HEK293 (cell line): Measurements from ENCODE around the gene C2orf42.

Experiments used
- CTCF ChIA-PET: fragments of 350-600 bp; formaldehyde crosslinking; extraction: SDS; loops from one replicate; lab custom pipeline; 2021; ENCODE audit warnings: antibody characterized with exemption; lab: Yijun Ruan, JAX
- POLR2A ChIA-PET: fragments of 300-600 bp; formaldehyde crosslinking; extraction: SDS; loops from one replicate; lab custom pipeline; 2020; ENCODE audit warnings: antibody characterized with exemption, inconsistent platforms; lab: Yijun Ruan, JAX
- H3K27ac ChIP-seq: fragments of 200-500 bp; sonication (Bioruptor generic); 2 replicates; pipeline ENCODE4 v1.5.1; 2014; ENCODE audit warnings: low read depth, low read length, control low read depth, inconsistent platforms; ENCODE audit errors: extremely low read depth
- H3K36me3 ChIP-seq, 2 experiments: fragments of 200-500 bp in 1 of 2; sonication (Bioruptor generic) in 1 of 2; 1 replicate in 1 of 2; 2 replicates in 1 of 2; pipeline ENCODE4 v1.5.1; 2014 to 2017; ENCODE audit warnings: inconsistent platforms in 2 of 2, low read length in 2 of 2; ENCODE audit not compliant: control insufficient read depth in 2 of 2, insufficient read depth in 1 of 2
- H3K4me1 ChIP-seq: fragments of 200-500 bp; sonication (Bioruptor generic); 2 replicates; pipeline ENCODE4 v1.5.1; 2014; ENCODE audit warnings: mild to moderate bottlenecking, low read length, inconsistent platforms; ENCODE audit not compliant: control insufficient read depth, insufficient read depth
- H3K4me3 ChIP-seq: 2 replicates; pipeline ENCODE4 v1.5.1; 2011; ENCODE audit warnings: low read depth, mild to moderate bottlenecking, control low read depth, low read length, moderate library complexity
- H3K9me3 ChIP-seq: fragments of 200-500 bp; sonication (Bioruptor generic); 2 replicates; pipeline ENCODE4 v1.5.1; 2014; ENCODE audit warnings: low read depth, low read length, inconsistent platforms; ENCODE audit not compliant: control insufficient read depth, insufficient read depth
- ELK4 ChIP-seq: IDR thresholded peaks from 2 replicates; pipeline ENCODE4 v1.6.1; 2011; ENCODE audit warnings: mild to moderate bottlenecking, low read depth, low read length, borderline replicate concordance
- HOXD13 ChIP-seq: sonication (generic); formaldehyde crosslinking; IDR thresholded peaks from 2 replicates; pipeline ENCODE4 v1.8.0; 2022; ENCODE audit warnings: missing genetic modification reagents, borderline replicate concordance
- KLF16 ChIP-seq: fragments of 450-650 bp; formaldehyde crosslinking; IDR thresholded peaks from 2 replicates; pipeline ENCODE4 v1.5.1; 2017; ENCODE audit warnings: missing biosample characterization, missing genetic modification characterization
- MZF1 ChIP-seq: fragments of 450-650 bp; formaldehyde crosslinking; IDR thresholded peaks from 2 replicates; pipeline ENCODE4 v1.5.1; 2017; ENCODE audit warnings: missing biosample characterization, missing genetic modification characterization, borderline replicate concordance
- SETDB1 ChIP-seq: IDR thresholded peaks from one replicate; pipeline ENCODE4 v1.6.1; 2017; ENCODE audit warnings: mild to moderate bottlenecking, low read length, moderate library complexity, mixed read lengths; ENCODE audit not compliant: insufficient read length
- ZBTB1 ChIP-seq: fragments of 450-650 bp; formaldehyde crosslinking; IDR thresholded peaks from 2 replicates; pipeline ENCODE4 v1.5.1; 2016; ENCODE audit warnings: missing biosample characterization, missing genetic modification characterization
- ZBTB10 ChIP-seq: fragments of 450-650 bp; formaldehyde crosslinking; IDR thresholded peaks from 2 replicates; pipeline ENCODE4 v1.5.1; 2016; ENCODE audit warnings: missing biosample characterization, missing genetic modification characterization
- ZEB2 ChIP-seq: fragments of 450-650 bp; formaldehyde crosslinking; IDR thresholded peaks from 2 replicates; pipeline ENCODE4 v1.5.1; 2016; ENCODE audit warnings: missing biosample characterization, missing genetic modification characterization
- ZNF175 ChIP-seq: fragments of 450-650 bp; formaldehyde crosslinking; IDR thresholded peaks from 2 replicates; pipeline ENCODE4 v1.5.1; 2016; ENCODE audit warnings: missing biosample characterization, missing genetic modification characterization
- ZNF19 ChIP-seq: fragments of 450-650 bp; formaldehyde crosslinking; IDR thresholded peaks from 2 replicates; pipeline ENCODE4; 2016; ENCODE audit warnings: missing biosample characterization, missing genetic modification characterization, low read depth
- ZNF366 ChIP-seq: fragments of 450-650 bp; formaldehyde crosslinking; conservative IDR thresholded peaks from 2 replicates; pipeline ENCODE4 v1.5.1; 2016; ENCODE audit warnings: missing biosample characterization, missing genetic modification characterization
- ZNF394 ChIP-seq: fragments of 450-650 bp; formaldehyde crosslinking; IDR thresholded peaks from 2 replicates; pipeline ENCODE4 v1.5.1; 2016; ENCODE audit warnings: missing biosample characterization, missing genetic modification characterization, mild to moderate bottlenecking, moderate library complexity, borderline replicate concordance
- ZNF449 ChIP-seq: fragments of 450-650 bp; formaldehyde crosslinking; IDR thresholded peaks from 2 replicates; pipeline ENCODE4 v1.5.1; 2017; ENCODE audit warnings: missing biosample characterization, mild to moderate bottlenecking, missing genetic modification characterization, moderate library complexity
- ZNF48 ChIP-seq: fragments of 450-650 bp; formaldehyde crosslinking; IDR thresholded peaks from 2 replicates; pipeline ENCODE4 v1.5.1; 2016; ENCODE audit warnings: missing biosample characterization, missing genetic modification characterization
- ZNF513 ChIP-seq: fragments of 450-650 bp; IDR thresholded peaks from 2 replicates; pipeline ENCODE4 v1.5.1; 2018; ENCODE audit warnings: missing biosample characterization, missing genetic modification characterization
- ZNF549 ChIP-seq: fragments of 450-650 bp; IDR thresholded peaks from 2 replicates; pipeline ENCODE4 v1.5.1; 2018; ENCODE audit warnings: missing biosample characterization, missing genetic modification characterization, mild to moderate bottlenecking, inconsistent platforms, moderate library complexity
- ZNF560 ChIP-seq: fragments of 450-650 bp; formaldehyde crosslinking; IDR thresholded peaks from 2 replicates; pipeline ENCODE4 v1.5.1; 2017; ENCODE audit warnings: missing biosample characterization, missing genetic modification characterization, borderline replicate concordance
- ZNF677 ChIP-seq: fragments of 450-650 bp; IDR thresholded peaks from 2 replicates; pipeline ENCODE4 v1.5.0; 2018; ENCODE audit warnings: missing biosample characterization, mild to moderate bottlenecking, missing genetic modification characterization, moderate library complexity
- ZNF843 ChIP-seq: fragments of 450-650 bp; formaldehyde crosslinking; IDR thresholded peaks from 2 replicates; pipeline ENCODE4 v1.5.1; 2016; ENCODE audit warnings: missing biosample characterization, missing genetic modification characterization
- ZSCAN5A ChIP-seq: fragments of 450-650 bp; formaldehyde crosslinking; IDR thresholded peaks from 2 replicates; pipeline ENCODE4 v1.5.1; 2016; ENCODE audit warnings: missing biosample characterization, missing genetic modification characterization

Gene C2orf42

GRCh38 chr2:70122470-70122869, 68.3 kb downstream of the C2orf42 start:
- Histone ChIP-seq H3K4me3 (no peak overlapping the region), H3K27ac (no peak overlapping the region), H3K9me3 (no peaks in the 10 kb centered on the region), H3K4me1 (peaks cover 5% of the 10 kb centered on the region), H3K36me3 (no peaks in the 10 kb centered on the region)
- POLR2A ChIA-PET, result interaction anchor here (1.5 to 2.2 kb wide), 2 partner anchors 34 to 208 kb away, joined by 4 to 7 read pairs; partner anchors contain the start of gene MXD1
- TF ChIP-seq ZBTB1 (tag by site-specific recombination), result no peak
- no peak for TF ChIP-seq ZNF394
- no peak for TF ChIP-seq ZNF513
- no peak for TF ChIP-seq SETDB1
- TF ChIP-seq KLF16, result no peak
- no peak for TF ChIP-seq ZNF48 (tag by site-specific recombination)
- TF ChIP-seq ELK4, result no peak
- TF ChIP-seq ZNF549 (tag by site-specific recombination), result no peak
- no peak for TF ChIP-seq ZNF19 (tag by site-specific recombination)
- TF ChIP-seq ZBTB10, result no peak
- TF ChIP-seq ZSCAN5A (tag by site-specific recombination), result no peak
- TF ChIP-seq ZEB2, result no peak
- TF ChIP-seq ZNF843, result no peak
- no peak for TF ChIP-seq ZNF449 (tag by site-specific recombination)
- no peak for TF ChIP-seq ZNF175 (tag by site-specific recombination)
- no peak for TF ChIP-seq HOXD13 (CRISPR knock-in tag)
- no peak for TF ChIP-seq MZF1 (tag by site-specific recombination)
- no peak for TF ChIP-seq ZNF560 (tag by site-specific recombination)
- no peak for TF ChIP-seq ZNF677 (tag by site-specific recombination)
- no peak for TF ChIP-seq ZNF366
- CTCF ChIA-PET, result interaction anchor here (1.7 kb wide), 1 partner anchor 12 kb away, joined by 4 read pairs; no protein-coding TSS in a partner anchor
